OCI-LY1 (cell line): ENCODE measurements around the gene RNF114.

Experiments
- H2AFZ ChIP-seq: fragments of 200-600 bp; sonication (generic), shearing (Covaris generic); 2 replicates; pipeline ENCODE4 v1.6.0; 2014; ENCODE audit warnings: antibody characterized with exemption, mild to moderate bottlenecking, low read length
- H3F3A ChIP-seq: fragments of 200-600 bp; sonication (generic), shearing (Covaris generic); 2 replicates; pipeline ENCODE4 v1.6.0; 2014; ENCODE audit warnings: mild to moderate bottlenecking, antibody characterized with exemption, low read length, moderate library complexity; ENCODE audit not compliant: insufficient read depth
- H3K27ac ChIP-seq: fragments of 200-600 bp; sonication (generic); 2 replicates; pipeline ENCODE4 v1.5.1; 2014; ENCODE audit warnings: low read length, mixed run types, mild to moderate bottlenecking, low read depth; ENCODE audit not compliant: poor library complexity, severe bottlenecking
- H3K27me3 ChIP-seq: fragments of 200-600 bp; sonication (generic); 2 replicates; pipeline ENCODE4 v1.6.0; 2014; ENCODE audit warnings: antibody characterized with exemption, mild to moderate bottlenecking, low read length, moderate library complexity; ENCODE audit not compliant: insufficient read depth
- H3K36me3 ChIP-seq: fragments of 200-600 bp; sonication (generic); 2 replicates; pipeline ENCODE4 v1.6.1; 2014; ENCODE audit warnings: mild to moderate bottlenecking, antibody characterized with exemption, low read length, moderate library complexity, mixed read lengths; ENCODE audit not compliant: insufficient read depth
- H3K4me1 ChIP-seq: fragments of 200-600 bp; sonication (generic); 2 replicates; pipeline ENCODE4 v1.5.1; 2014; ENCODE audit warnings: mild to moderate bottlenecking, low read length, moderate library complexity; ENCODE audit not compliant: insufficient read depth, severe bottlenecking
- H3K4me2 ChIP-seq: fragments of 200-600 bp; sonication (generic), shearing (Covaris generic); 2 replicates; pipeline ENCODE4 v1.6.1; 2014; ENCODE audit warnings: low read length
- H3K4me3 ChIP-seq: fragments of 200-600 bp; sonication (generic); 2 replicates; pipeline ENCODE4 v1.5.1; 2014; ENCODE audit warnings: low read length, low read depth, mild to moderate bottlenecking, mixed read lengths; ENCODE audit not compliant: poor library complexity, severe bottlenecking
- H3K79me2 ChIP-seq: fragments of 200-600 bp; shearing (Covaris generic); 2 replicates; pipeline ENCODE4 v1.6.1; 2016; ENCODE audit warnings: mixed run types, low read length, mixed read lengths; ENCODE audit not compliant: insufficient read depth
- H3K9ac ChIP-seq: fragments of 200-600 bp; sonication (generic), shearing (Covaris generic); 2 replicates; pipeline ENCODE4 v1.6.1; 2014; ENCODE audit warnings: mild to moderate bottlenecking, low read length, mixed read lengths
- H3K9me2 ChIP-seq: fragments of 200-600 bp; sonication (generic), shearing (Covaris generic); 2 replicates; pipeline ENCODE4 v1.6.1; 2014; ENCODE audit warnings: low read depth, mild to moderate bottlenecking, low read length, mixed read lengths
- H3K9me3 ChIP-seq: fragments of 200-600 bp; shearing (Covaris generic); 2 replicates; pipeline ENCODE4 v1.6.1; 2014; ENCODE audit warnings: low read length, mixed read lengths
- H4K20me1 ChIP-seq: fragments of 200-600 bp; sonication (generic), shearing (Covaris generic); 2 replicates; pipeline ENCODE4 v1.6.0; 2016; ENCODE audit warnings: mild to moderate bottlenecking, low read length; ENCODE audit not compliant: insufficient read depth
- CTCF ChIP-seq: fragments of 200-600 bp; sonication (generic), shearing (Covaris generic); IDR thresholded peaks from 2 replicates; pipeline ENCODE4 v1.5.1; 2017; ENCODE audit warnings: mild to moderate bottlenecking, antibody characterized with exemption, low read length, moderate library complexity, mixed read lengths
- EZH2 ChIP-seq: fragments of 200-600 bp; sonication (generic), shearing (Covaris generic); IDR thresholded peaks from 2 replicates; pipeline ENCODE4 v1.8.0; 2017; ENCODE audit warnings: borderline replicate concordance, mixed run types, mild to moderate bottlenecking, antibody characterized with exemption, low read length, moderate library complexity, mixed read lengths

RNF114 gene

GRCh38 chr20:49919461-49919860 lies 16.7 kb upstream of the RNF114 start:
- no peak overlapping the region for H3K27ac ChIP-seq
- no peak overlapping the region for H3K4me3 ChIP-seq
- H3K4me1 ChIP-seq, result peaks cover 13% of the 10 kb centered on the region
- H3K27me3 ChIP-seq, result no peaks in the 10 kb centered on the region
- H3K79me2 ChIP-seq, result peaks cover 4% of the 10 kb centered on the region; the same call in 1 of the 2 replicates
- H4K20me1 ChIP-seq, result no peaks in the 10 kb centered on the region
- H3K36me3 ChIP-seq, result no peaks in the 10 kb centered on the region
- TF ChIP-seq EZH2, result no peak
- no peak for TF ChIP-seq CTCF
- H3K9ac ChIP-seq, result no peak overlapping the region
- no peaks in the 10 kb centered on the region for H3F3A ChIP-seq
- no peak overlapping the region for H3K4me2 ChIP-seq
- no peaks in the 10 kb centered on the region for H3K9me2 ChIP-seq
- no peaks in the 10 kb centered on the region for H3K9me3 ChIP-seq
- no peak overlapping the region for H2AFZ ChIP-seq

- H3K4me3 ChIP-seq, result no peak overlapping the region
- H2AFZ ChIP-seq, result no peak overlapping the region
- H3K27ac ChIP-seq, result no peak overlapping the region
- H3K4me2 ChIP-seq, result no peak overlapping the region
- H3K36me3 ChIP-seq, result no peaks in the 10 kb centered on the region
- no peaks in the 10 kb centered on the region for H3K9me2 ChIP-seq
- H3K27me3 ChIP-seq, result no peaks in the 10 kb centered on the region
- 0 out of 2 replicates have a peak, but pooled peaks cover 2% of the 10 kb centered on the region for H3K9me3 ChIP-seq
- H4K20me1 ChIP-seq, result no peaks in the 10 kb centered on the region
- H3K79me2 ChIP-seq, result no peaks in the 10 kb centered on the region
- no peak for TF ChIP-seq EZH2
- no peak for TF ChIP-seq CTCF
- H3K9ac ChIP-seq, result no peak overlapping the region
- peaks cover 5% of the 10 kb centered on the region for H3K4me1 ChIP-seq
- no peaks in the 10 kb centered on the region for H3F3A ChIP-seq
These were observed 11.9 kb upstream of the RNF114 start for GRCh38 chr20:49924247-49924646.

- Histone ChIP-seq H3K9me3 (0 out of 2 replicates have a peak, but pooled peaks cover 2% of the 10 kb centered on the region), H3K9me2 (no peaks in the 10 kb centered on the region), H3K27ac (no peak overlapping the region), H3K4me2 (no peak overlapping the region), H4K20me1 (no peaks in the 10 kb centered on the region), H3K9ac (no peak overlapping the region), H3F3A (no peaks in the 10 kb centered on the region), H2AFZ (no peak overlapping the region), H3K36me3 (no peaks in the 10 kb centered on the region), H3K27me3 (no peaks in the 10 kb centered on the region), H3K4me1 (peaks cover 5% of the 10 kb centered on the region), H3K4me3 (no peak overlapping the region), H3K79me2 (no peaks in the 10 kb centered on the region)
- TF ChIP-seq EZH2 (no peak), CTCF (no peak)
These were observed 10.2 kb upstream of the RNF114 start for GRCh38 chr20:49925901-49926454.
